Measurements from ENCODE around the gene RSPH1.

Gene RSPH1

DNA sequence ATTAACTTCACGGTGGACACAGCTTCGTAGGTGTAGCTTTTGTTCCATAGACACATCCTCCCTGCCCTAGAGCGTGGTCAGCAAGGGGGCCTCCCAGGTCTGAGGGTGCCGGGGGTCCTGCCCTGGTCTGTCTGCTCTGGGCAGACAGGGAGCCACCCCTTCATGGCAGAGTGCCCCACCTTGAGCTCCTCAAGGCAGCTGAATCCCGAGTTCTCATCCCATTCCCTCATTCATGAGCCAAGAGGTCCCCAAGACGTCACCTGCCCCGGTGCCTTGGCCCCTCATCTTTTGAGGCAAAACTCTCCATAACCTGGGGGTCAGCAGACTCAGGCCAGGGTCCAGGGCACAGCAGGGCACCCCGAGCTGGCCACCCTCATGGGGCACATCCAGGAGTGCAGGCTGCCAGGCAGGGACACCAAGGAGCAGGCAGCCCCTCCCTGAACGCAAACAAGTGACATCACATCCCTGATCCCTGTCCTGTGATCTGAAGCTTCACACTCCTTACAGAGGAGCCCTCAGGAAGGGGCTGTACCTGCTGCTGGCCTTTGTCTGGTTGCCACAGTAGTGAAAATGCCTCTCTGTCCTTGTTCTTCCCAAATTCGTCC lies 69.0 kb downstream of the RSPH1 start:
- no peak for DNase-seq (ENCODE audit: low spot score)

DNA sequence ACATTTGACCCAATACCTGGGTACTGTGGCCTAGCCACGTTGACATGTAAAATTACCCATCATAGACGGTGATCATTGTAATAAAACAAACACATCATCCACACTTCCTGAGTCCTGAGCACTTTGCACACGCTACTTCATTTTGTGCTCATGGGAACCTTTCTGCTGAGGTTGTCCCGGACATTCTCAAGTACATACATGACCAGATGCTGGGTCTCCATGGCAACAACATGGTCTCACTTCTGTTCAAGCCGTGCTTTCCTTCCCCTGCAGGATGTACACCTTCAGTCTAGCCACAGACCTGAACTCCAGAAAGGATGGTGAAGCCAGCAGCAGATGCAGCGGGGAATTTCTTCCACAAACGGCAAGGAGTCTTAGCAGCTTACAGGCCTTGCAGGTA lies 69.6 kb downstream of the RSPH1 start:
- no peak for DNase-seq (ENCODE audit: low spot score)

GRCh38 chr21:42425591-42425990 lies 70.4 kb downstream of the RSPH1 start:
- no peak for DNase-seq (ENCODE audit: low spot score)

- DNase-seq (ENCODE audit: low spot score): no peak
Observed at GRCh38 chr21:42424914-42425541, 71.0 kb downstream of the RSPH1 start.

- DNase-seq (ENCODE audit: low spot score): no peak
Observed at GRCh38 chr21:42423685-42424084, 72.3 kb downstream of the RSPH1 start.

GRCh38 chr21:42423197-42423675 lies 72.8 kb downstream of the RSPH1 start:
- DNase-seq (ENCODE audit: low spot score): no peak
